SIG-M5 treated with dmso at 0.1 percent for 504 hours (cell line): ENCODE data around the gene CLEC16A.

Source experiments
- DNase-seq: peaks from one replicate; lab custom pipeline; 2025; ENCODE audit not compliant: unreplicated experiment; lab: John Stamatoyannopoulos, UW

Gene CLEC16A

GRCh38 chr16:11035096-11035495 is 90.7 kb downstream of the CLEC16A start:
- no peak for DNase-seq

GRCh38 chr16:11036040-11036439 is 91.7 kb downstream of the CLEC16A start:
- no peak for DNase-seq

GRCh38 chr16:11036868-11037410 is 92.6 kb downstream of the CLEC16A start:
- no peak for DNase-seq

GRCh38 chr16:11038305-11038704 is 93.9 kb downstream of the CLEC16A start:
- no peak for DNase-seq

GRCh38 chr16:11038777-11039176 is 94.4 kb downstream of the CLEC16A start:
- no peak for DNase-seq

DNA sequence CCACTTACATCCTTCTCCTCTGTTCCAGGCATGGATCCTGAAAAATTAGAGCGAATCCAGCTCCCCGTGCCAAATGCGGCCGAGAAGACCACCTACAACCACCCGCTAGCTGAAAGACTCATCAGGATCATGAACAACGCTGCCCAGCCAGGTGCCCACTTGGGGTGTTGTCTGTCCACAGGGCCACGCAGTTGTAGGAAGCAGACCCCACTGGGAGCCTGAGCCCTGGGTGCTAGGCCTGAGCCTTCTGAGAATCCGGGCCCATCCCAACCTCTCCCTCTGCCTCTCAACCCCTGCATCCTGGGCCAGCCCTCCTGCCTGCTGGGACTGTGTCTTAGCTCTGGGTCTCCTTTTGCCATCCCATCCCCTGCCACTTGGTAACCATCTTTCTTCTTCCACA is 95.4 kb downstream of the CLEC16A start:
- DNase-seq: no peak

GRCh38 chr16:11042191-11042590 is 97.8 kb downstream of the CLEC16A start:
- no peak for DNase-seq

GRCh38 chr16:11045441-11045840 is 101.1 kb downstream of the CLEC16A start:
- DNase-seq: no peak

DNA sequence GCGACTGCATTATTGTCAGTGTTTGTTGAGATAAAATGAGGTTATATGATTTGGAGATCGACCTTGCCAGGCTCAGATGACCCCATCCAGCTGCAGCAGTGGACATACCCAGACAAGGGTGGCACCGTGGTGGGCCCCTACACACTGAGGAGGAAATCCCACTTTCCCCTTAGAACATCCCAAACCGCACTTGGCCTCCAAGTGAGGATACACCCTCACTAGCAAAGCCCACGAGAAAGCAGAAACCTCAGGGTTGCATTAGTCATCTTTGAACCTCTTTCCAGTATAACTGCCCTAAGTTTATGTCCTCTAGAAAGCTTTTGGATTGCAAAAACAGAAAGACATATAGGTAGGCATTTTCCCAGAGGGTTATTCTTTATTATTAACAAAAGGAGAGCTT is 101.5 kb downstream of the CLEC16A start:
- DNase-seq: no peak

DNA sequence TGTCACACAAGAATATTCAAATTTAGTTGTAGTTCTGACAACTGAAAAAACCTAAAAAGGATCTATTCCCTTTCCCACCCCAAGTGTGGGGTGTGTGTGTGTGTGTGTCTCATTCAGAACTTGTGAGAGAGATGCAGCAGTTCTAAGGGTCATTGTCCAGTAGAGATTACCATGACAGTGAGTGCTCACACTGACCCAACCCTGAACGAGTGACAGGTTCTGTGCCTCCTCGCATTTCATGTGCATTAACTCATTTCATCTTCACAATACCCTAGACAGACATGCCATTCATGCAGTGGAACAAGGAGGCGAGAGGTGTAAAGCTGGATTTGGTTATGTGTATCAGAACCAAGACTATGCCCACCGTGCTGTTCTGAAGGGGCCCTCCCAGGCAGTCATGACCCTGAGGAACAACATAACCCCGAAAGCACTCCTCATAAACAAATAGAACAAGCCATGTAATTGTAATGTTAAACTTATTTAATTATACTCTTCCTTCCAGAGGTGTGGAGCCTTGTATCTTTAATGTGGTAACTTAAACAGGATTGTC is 102.1 kb downstream of the CLEC16A start:
- no peak for DNase-seq

GRCh38 chr16:11047057-11047456 is 102.7 kb downstream of the CLEC16A start:
- DNase-seq: no peak

DNA sequence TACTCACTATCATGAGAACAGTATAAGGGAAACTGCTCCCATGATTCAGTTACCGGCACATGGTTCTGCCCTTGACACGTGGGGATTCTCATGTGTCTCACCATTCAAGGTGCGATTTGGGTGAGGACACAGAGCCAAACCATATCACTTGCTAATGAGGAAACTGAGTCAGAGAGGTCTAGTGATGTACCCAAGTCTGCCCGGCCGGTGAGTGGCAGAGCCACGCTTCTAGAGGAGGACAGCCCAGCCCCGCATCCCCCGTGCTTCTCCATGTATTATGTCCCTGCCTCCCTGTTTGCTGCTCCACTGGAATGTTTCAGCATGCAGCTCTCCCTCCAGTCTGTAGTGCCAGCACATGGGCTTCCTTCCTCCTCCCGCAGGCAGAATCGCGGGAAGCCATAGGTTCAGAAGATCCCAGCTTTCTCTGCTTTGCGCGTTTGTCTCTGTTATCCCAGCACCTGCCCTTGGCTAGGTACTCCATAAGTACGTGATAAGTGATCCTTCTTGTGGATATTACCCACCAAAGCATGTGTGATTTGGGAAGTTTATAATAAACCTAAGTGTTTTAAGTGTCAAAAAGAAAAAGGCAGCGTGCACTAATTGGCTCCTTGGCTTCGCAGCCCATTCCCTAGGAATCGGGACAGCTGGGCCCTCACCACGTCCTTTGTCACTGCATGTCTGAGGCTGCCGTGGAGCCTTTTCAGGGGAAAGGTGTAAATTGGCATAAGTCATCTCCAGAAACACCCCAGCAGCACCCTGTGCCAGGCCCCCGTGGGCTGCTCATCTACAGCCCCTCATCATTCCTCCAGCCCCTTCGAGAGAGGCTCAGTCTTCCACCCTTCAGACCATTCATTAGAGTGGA is 103.8 kb downstream of the CLEC16A start:
- DNase-seq: no peak

- no peak for DNase-seq
Observed at GRCh38 chr16:11049396-11050059, 105.2 kb downstream of the CLEC16A start.

DNA sequence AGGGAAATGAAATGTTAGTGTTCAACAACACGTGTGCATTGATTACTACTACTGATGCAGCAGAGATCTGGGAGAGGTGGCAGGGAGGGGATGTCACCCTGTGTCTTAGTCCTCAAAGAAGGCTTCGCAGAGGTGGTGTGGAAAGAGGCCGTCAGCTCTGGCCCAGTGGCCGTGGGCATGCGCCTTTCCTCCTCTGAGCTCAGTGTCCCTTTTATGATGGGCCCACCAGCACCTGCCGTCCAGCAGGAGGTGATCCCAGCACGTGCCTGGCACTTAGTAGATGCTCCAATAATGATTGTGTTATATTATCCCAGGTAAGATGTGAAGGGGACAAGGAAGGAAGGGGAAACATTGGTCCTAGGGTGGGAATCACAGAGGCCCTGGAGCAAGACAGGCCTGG is 106.2 kb downstream of the CLEC16A start:
- DNase-seq: no peak

GRCh38 chr16:11050944-11051343 is 106.6 kb downstream of the CLEC16A start:
- no peak for DNase-seq

- no peak for DNase-seq
Observed at GRCh38 chr16:11051430-11051829, 107.1 kb downstream of the CLEC16A start.

GRCh38 chr16:11051879-11052808 is 107.8 kb downstream of the CLEC16A start:
- peak; percentile 15 for DNase-seq

- no peak for DNase-seq
Observed at GRCh38 chr16:11053916-11054460, 109.6 kb downstream of the CLEC16A start.

GRCh38 chr16:11056090-11056992 is 112.0 kb downstream of the CLEC16A start:
- no peak for DNase-seq
